Osteoblast (primary cell): ENCODE results near the gene FAM185A. TPM values are rescaled to one million over a fixed set of nuclear protein-coding genes. Genes with fewer than 3 reads are reported as not detected.
"Not testable (repeated sequence)": the region's sequence is repeated elsewhere in the genome, so short reads cannot be mapped to it uniquely, and the experiment has no call there.

Source experiments
- DNase-seq: peaks from one replicate; pipeline ENCODE4 v3.0.0; 2011; ENCODE audit warnings: low spot score, mixed read lengths; ENCODE audit not compliant: insufficient read length; ENCODE audit errors: missing footprints
- H2AFZ ChIP-seq: 2 replicates; pipeline ENCODE4 v1.6.0; 2011; ENCODE audit warnings: mild to moderate bottlenecking, low read length
- H3K27ac ChIP-seq: 2 replicates; pipeline ENCODE4 v1.5.1; 2011; ENCODE audit warnings: mild to moderate bottlenecking, low read depth, low read length, moderate library complexity
- H3K27me3 ChIP-seq: 2 replicates; pipeline ENCODE4 v1.6.0; 2012; ENCODE audit warnings: mild to moderate bottlenecking, control low read depth, inconsistent platforms, low read length, moderate library complexity; ENCODE audit not compliant: insufficient read depth
- H3K36me3 ChIP-seq: 2 replicates; pipeline ENCODE4 v1.5.1; 2011; ENCODE audit warnings: mild to moderate bottlenecking, low read length, control low read depth, moderate library complexity; ENCODE audit not compliant: insufficient read depth
- H3K4me1 ChIP-seq: 2 replicates; pipeline ENCODE4 v1.5.1; 2011; ENCODE audit warnings: mild to moderate bottlenecking, low read length, control low read depth, moderate library complexity; ENCODE audit not compliant: insufficient read depth
- H3K4me2 ChIP-seq: 2 replicates; pipeline ENCODE4 v1.6.0; 2011; ENCODE audit warnings: mild to moderate bottlenecking, low read length; ENCODE audit not compliant: insufficient read depth
- H3K4me3 ChIP-seq: fragments of 200-600 bp; sonication (generic); 3 replicates; pipeline ENCODE4 v1.5.1; 2012; ENCODE audit warnings: mild to moderate bottlenecking, low read length, inconsistent platforms; ENCODE audit not compliant: insufficient read depth
- H3K79me2 ChIP-seq: 2 replicates; pipeline ENCODE4 v1.6.0; 2012; ENCODE audit warnings: mild to moderate bottlenecking, low read length, control low read depth, inconsistent platforms; ENCODE audit not compliant: insufficient read depth
- H3K9me3 ChIP-seq: 2 replicates; pipeline ENCODE4 v1.5.1; 2011; ENCODE audit warnings: low read depth, low read length, control low read depth
- H4K20me1 ChIP-seq: 2 replicates; pipeline ENCODE4 v1.6.0; 2012; ENCODE audit warnings: mild to moderate bottlenecking, low read length, control low read depth; ENCODE audit not compliant: insufficient read depth
- total RNA-seq: library from RNA; depleted of rRNA; stranded (reverse); fragments of >200 nt; gene quantifications from 2 replicates; pipeline ENCODE4 v1.2.3, GENCODE V29; 2012

Gene FAM185A
- total RNA-seq, 1 donor: 7.6 TPM

GRCh38 chr7:102763295-102763905, 14.6 kb downstream of the FAM185A start:
- not testable (repeated sequence) for H3K4me1 ChIP-seq, H3K79me2 ChIP-seq, H3K4me3 ChIP-seq, H3K27me3 ChIP-seq, H2AFZ ChIP-seq, H3K9me3 ChIP-seq, H4K20me1 ChIP-seq, DNase-seq, H3K4me2 ChIP-seq, H3K27ac ChIP-seq, H3K36me3 ChIP-seq

- not testable (repeated sequence) for H3K4me1 ChIP-seq, H3K4me2 ChIP-seq, H3K4me3 ChIP-seq, H3K36me3 ChIP-seq, DNase-seq, H3K27ac ChIP-seq, H3K27me3 ChIP-seq, H2AFZ ChIP-seq, H3K9me3 ChIP-seq, H3K79me2 ChIP-seq, H4K20me1 ChIP-seq
Measured at GRCh38 chr7:102769657-102770192, 20.9 kb downstream of the FAM185A start.

GRCh38 chr7:102770467-102770866, 21.7 kb downstream of the FAM185A start:
- not testable (repeated sequence) for H3K4me2 ChIP-seq, H3K27me3 ChIP-seq, H3K9me3 ChIP-seq, H3K27ac ChIP-seq, H3K4me3 ChIP-seq, H4K20me1 ChIP-seq, H3K4me1 ChIP-seq, H3K36me3 ChIP-seq, H3K79me2 ChIP-seq, H2AFZ ChIP-seq, DNase-seq

GRCh38 chr7:102776217-102776616, 27.4 kb downstream of the FAM185A start:
- H3K9me3 ChIP-seq, H3K4me1 ChIP-seq, H3K4me2 ChIP-seq, H3K27me3 ChIP-seq, H3K4me3 ChIP-seq, H3K27ac ChIP-seq, H3K36me3 ChIP-seq, H4K20me1 ChIP-seq, DNase-seq, H2AFZ ChIP-seq, H3K79me2 ChIP-seq: not testable (repeated sequence)

GRCh38 chr7:102778663-102779062, 29.9 kb downstream of the FAM185A start:
- not testable (repeated sequence) for H3K4me2 ChIP-seq, H3K9me3 ChIP-seq, H3K4me1 ChIP-seq, H3K27ac ChIP-seq, H3K4me3 ChIP-seq, H4K20me1 ChIP-seq, DNase-seq, H2AFZ ChIP-seq, H3K79me2 ChIP-seq, H3K27me3 ChIP-seq, H3K36me3 ChIP-seq

GRCh38 chr7:102780926-102781325, 32.1 kb downstream of the FAM185A start:
- H2AFZ ChIP-seq, H3K27me3 ChIP-seq, H3K79me2 ChIP-seq, H3K9me3 ChIP-seq, H4K20me1 ChIP-seq, H3K4me2 ChIP-seq, H3K4me1 ChIP-seq, DNase-seq, H3K36me3 ChIP-seq, H3K4me3 ChIP-seq, H3K27ac ChIP-seq: not testable (repeated sequence)

GRCh38 chr7:102788770-102789169, 40.0 kb downstream of the FAM185A start:
- H3K4me2 ChIP-seq, H3K4me1 ChIP-seq, DNase-seq, H4K20me1 ChIP-seq, H2AFZ ChIP-seq, H3K79me2 ChIP-seq, H3K27me3 ChIP-seq, H3K4me3 ChIP-seq, H3K9me3 ChIP-seq, H3K27ac ChIP-seq, H3K36me3 ChIP-seq: not testable (repeated sequence)

GRCh38 chr7:102790364-102791100, 41.7 kb downstream of the FAM185A start:
- not testable (repeated sequence) for H3K27me3 ChIP-seq, H3K79me2 ChIP-seq, H3K4me3 ChIP-seq, H3K4me2 ChIP-seq, H3K36me3 ChIP-seq, H3K27ac ChIP-seq, DNase-seq, H3K4me1 ChIP-seq, H2AFZ ChIP-seq, H4K20me1 ChIP-seq, H3K9me3 ChIP-seq

- not testable (repeated sequence) for H3K79me2 ChIP-seq, H3K27me3 ChIP-seq, H3K9me3 ChIP-seq, DNase-seq, H3K4me3 ChIP-seq, H2AFZ ChIP-seq, H3K4me2 ChIP-seq, H4K20me1 ChIP-seq, H3K36me3 ChIP-seq, H3K4me1 ChIP-seq, H3K27ac ChIP-seq
Measured at GRCh38 chr7:102791367-102791766, 42.6 kb downstream of the FAM185A start.
